Activated naive CD8-positive, alpha-beta T cell treated with anti-CD3 and anti-CD28 coated beads for 36 hours (primary cell): ENCODE results near the gene URM1. TPM values are rescaled to one million over a fixed set of nuclear protein-coding genes. Genes with fewer than 3 reads are reported as not detected.

Source experiments
- DNase-seq: peaks from one replicate; pipeline ENCODE4 v3.0.0; 2021
- H3K27ac Mint-ChIP-seq: one replicate; pipeline ENCODE4 v1.8.0; 2022; ENCODE audit warnings: mild to moderate bottlenecking, moderate library complexity, mixed read lengths
- H3K27me3 Mint-ChIP-seq: one replicate; pipeline ENCODE4 v1.8.0; 2022; ENCODE audit warnings: mild to moderate bottlenecking, mixed read lengths
- H3K36me3 Mint-ChIP-seq: one replicate; pipeline ENCODE4 v1.8.0; 2021; ENCODE audit warnings: mild to moderate bottlenecking, mixed read lengths
- H3K4me1 Mint-ChIP-seq: one replicate; pipeline ENCODE4 v1.8.0; 2021; ENCODE audit warnings: mixed read lengths
- H3K4me3 Mint-ChIP-seq: one replicate; pipeline ENCODE4 v1.8.0; 2022; ENCODE audit warnings: mild to moderate bottlenecking, moderate library complexity, mixed read lengths
- H3K9me3 Mint-ChIP-seq: one replicate; pipeline ENCODE4 v1.8.0; 2022; ENCODE audit warnings: mixed read lengths
- total RNA-seq, 2 experiments: library from RNA; stranded (reverse); gene quantifications; one replicate each; pipeline ENCODE4 v1.2.3, GENCODE V29; 2021

URM1 gene
- total RNA-seq, 2 experiments from 2014 or later = 81.7 to 85.6 TPM

DNA sequence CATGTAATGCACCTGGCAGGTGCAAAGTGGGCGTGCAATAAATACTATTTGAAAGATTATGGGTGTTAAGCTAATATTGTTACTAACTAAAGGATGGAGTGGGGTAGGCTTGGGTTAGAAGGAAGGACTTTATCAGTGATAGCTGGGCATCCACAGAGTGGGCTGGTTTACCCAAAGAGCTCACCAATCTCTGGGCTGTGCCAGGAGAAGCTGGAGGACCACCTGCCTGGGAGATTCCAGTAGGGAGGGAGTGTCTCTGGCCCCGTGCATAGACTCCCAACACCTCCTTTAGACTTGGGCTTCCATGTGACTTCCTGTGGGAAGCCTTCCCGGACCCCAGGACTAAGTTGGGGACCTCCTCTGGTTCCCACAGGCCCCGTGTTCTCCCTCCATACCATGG lies 5.6 kb upstream of the URM1 start:
- no peaks in the 10 kb centered on the region for H3K9me3 Mint-ChIP-seq
- no peak overlapping the region for H3K27ac Mint-ChIP-seq
- DNase-seq = no peak
- peaks cover 28% of the 10 kb centered on the region for H3K4me1 Mint-ChIP-seq
- no peaks in the 10 kb centered on the region for H3K36me3 Mint-ChIP-seq
- H3K4me3 Mint-ChIP-seq = no peak overlapping the region
- no peaks in the 10 kb centered on the region for H3K27me3 Mint-ChIP-seq

- H3K36me3 Mint-ChIP-seq = peaks cover 9% of the 10 kb centered on the region
- no peak for DNase-seq
- no peak overlapping the region for H3K4me3 Mint-ChIP-seq
- no peaks in the 10 kb centered on the region for H3K9me3 Mint-ChIP-seq
- no peak overlapping the region for H3K27ac Mint-ChIP-seq
- peaks cover 28% of the 10 kb centered on the region for H3K4me1 Mint-ChIP-seq
- H3K27me3 Mint-ChIP-seq = no peaks in the 10 kb centered on the region
These were observed 2.0 kb upstream of the URM1 start for GRCh38 chr9:128369024-128369706.

- no peak for DNase-seq
- peak overlapping the region; percentile 96 for H3K27ac Mint-ChIP-seq
- H3K36me3 Mint-ChIP-seq = peaks cover 9% of the 10 kb centered on the region
- H3K4me1 Mint-ChIP-seq = peaks cover 22% of the 10 kb centered on the region
- H3K4me3 Mint-ChIP-seq = peak overlapping the region; percentile 92
- no peaks in the 10 kb centered on the region for H3K9me3 Mint-ChIP-seq
- no peaks in the 10 kb centered on the region for H3K27me3 Mint-ChIP-seq
These were observed 815 bp upstream of the URM1 start for GRCh38 chr9:128370367-128370751.

DNA sequence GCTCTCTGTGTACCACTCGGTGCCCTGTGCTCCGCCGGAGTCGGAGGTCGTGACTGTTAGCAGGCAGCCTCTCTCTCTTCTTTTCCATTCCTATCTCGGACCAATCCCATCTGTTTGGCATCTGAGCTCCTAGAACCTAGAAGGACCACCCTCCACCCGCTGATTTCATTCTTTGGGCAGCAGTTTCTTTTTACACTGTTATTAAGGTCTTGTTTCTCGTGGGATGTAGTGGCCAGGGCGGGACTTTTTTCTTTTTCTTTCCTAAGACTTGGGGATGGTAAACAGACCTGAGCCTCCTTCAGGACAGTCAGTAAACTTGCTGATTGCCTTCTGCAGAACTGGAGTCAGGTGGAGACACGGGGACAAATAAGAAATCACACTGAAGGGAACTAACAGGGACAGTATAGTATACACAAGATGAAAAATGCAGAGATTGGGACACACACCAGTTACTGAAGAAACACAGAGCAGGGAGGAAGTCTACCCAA lies 500 bp downstream of the URM1 start:
- no peaks in the 10 kb centered on the region for H3K27me3 Mint-ChIP-seq
- H3K27ac Mint-ChIP-seq = peak overlapping the region; percentile 96
- H3K4me1 Mint-ChIP-seq = peaks cover 21% of the 10 kb centered on the region
- H3K9me3 Mint-ChIP-seq = no peaks in the 10 kb centered on the region
- H3K4me3 Mint-ChIP-seq = peak overlapping the region; percentile 92
- H3K36me3 Mint-ChIP-seq = peaks cover 9% of the 10 kb centered on the region
- no peak for DNase-seq

GRCh38 chr9:128372188-128372641 lies 1.0 kb downstream of the URM1 start:
- H3K36me3 Mint-ChIP-seq = peaks cover 9% of the 10 kb centered on the region
- H3K4me3 Mint-ChIP-seq = peak overlapping the region; percentile 92
- H3K4me1 Mint-ChIP-seq = peaks cover 21% of the 10 kb centered on the region
- peak overlapping the region; percentile 96 for H3K27ac Mint-ChIP-seq
- H3K9me3 Mint-ChIP-seq = no peaks in the 10 kb centered on the region
- no peaks in the 10 kb centered on the region for H3K27me3 Mint-ChIP-seq
- no peak for DNase-seq

DNA sequence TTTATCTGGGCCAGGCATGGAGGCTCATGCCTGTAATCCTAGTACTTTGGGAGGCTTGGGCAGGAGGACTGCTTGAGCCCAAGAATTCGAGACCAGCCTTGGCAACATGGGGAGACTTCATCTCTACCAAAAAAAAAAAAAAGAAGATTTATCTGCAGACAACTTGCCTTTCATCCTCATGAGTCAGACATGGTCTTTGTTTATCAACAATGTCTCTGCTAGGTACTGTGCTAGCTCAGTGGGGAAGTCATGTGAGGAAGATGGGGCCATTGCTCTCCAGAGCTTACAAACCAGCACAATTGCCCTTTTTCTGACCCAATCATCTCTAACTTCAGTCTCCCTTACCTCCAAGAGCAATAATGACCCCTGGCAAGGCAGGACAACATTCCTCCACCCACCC lies 1.6 kb downstream of the URM1 start:
- H3K4me1 Mint-ChIP-seq = peaks cover 21% of the 10 kb centered on the region
- no peaks in the 10 kb centered on the region for H3K9me3 Mint-ChIP-seq
- peaks cover 9% of the 10 kb centered on the region for H3K36me3 Mint-ChIP-seq
- H3K27ac Mint-ChIP-seq = peak overlapping the region; percentile 96
- DNase-seq = no peak
- H3K4me3 Mint-ChIP-seq = peak overlapping the region; percentile 92
- no peaks in the 10 kb centered on the region for H3K27me3 Mint-ChIP-seq

DNA sequence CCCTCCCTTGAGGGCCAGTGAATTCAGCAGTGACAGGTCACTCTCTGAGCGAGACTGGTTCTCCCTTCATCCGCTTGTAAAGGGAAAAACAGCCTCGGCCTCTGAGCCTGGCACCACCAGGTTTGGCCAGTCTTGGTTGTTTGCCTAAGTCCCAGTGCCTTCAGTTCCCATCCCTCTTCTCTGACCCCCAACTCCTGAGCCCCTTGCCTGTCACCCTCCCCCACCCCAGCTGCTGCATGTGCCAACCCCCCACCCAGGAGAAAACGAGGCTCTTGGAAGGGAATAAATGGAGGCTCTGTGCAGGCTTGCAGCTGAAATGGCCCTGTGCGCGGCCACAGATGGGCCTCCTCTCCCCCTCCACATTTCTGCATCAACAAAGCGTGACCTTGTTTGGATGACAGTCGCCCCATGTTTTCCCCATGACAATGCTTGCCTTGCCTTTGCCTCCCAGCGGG lies 3.1 kb downstream of the URM1 start:
- Mint-ChIP-seq H3K27ac (no peak overlapping the region), H3K4me3 (no peak overlapping the region), H3K9me3 (no peaks in the 10 kb centered on the region), H3K4me1 (peaks cover 21% of the 10 kb centered on the region), H3K27me3 (no peaks in the 10 kb centered on the region), H3K36me3 (peaks cover 13% of the 10 kb centered on the region)
- no peak for DNase-seq

DNA sequence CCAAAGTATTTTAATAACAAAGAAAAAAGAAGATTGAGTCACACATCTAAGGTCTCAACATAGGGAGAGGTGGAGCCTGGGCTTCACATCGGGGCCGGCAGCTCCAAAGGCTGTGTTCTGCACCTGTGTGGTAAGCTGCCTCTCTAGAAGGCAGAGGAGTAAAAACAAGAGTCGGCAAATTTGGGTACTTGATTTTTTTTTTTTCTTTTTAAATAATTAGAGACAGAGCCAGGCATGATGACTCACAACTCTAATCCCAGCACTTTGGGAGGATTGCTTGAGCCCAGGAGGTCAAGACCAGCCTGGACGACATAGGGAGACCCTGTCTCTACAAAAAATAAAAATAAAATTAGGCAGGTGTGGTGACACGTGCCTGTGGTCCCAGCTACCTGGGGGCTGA lies 4.7 kb downstream of the URM1 start:
- Mint-ChIP-seq H3K36me3 (peaks cover 13% of the 10 kb centered on the region), H3K9me3 (no peaks in the 10 kb centered on the region), H3K4me1 (peaks cover 15% of the 10 kb centered on the region), H3K4me3 (no peak overlapping the region), H3K27me3 (no peaks in the 10 kb centered on the region), H3K27ac (no peak overlapping the region)
- no peak for DNase-seq

- H3K9me3 Mint-ChIP-seq = no peaks in the 10 kb centered on the region
- DNase-seq = no peak
- H3K4me1 Mint-ChIP-seq = no peaks in the 10 kb centered on the region
- no peaks in the 10 kb centered on the region for H3K27me3 Mint-ChIP-seq
- no peak overlapping the region for H3K27ac Mint-ChIP-seq
- no peak overlapping the region for H3K4me3 Mint-ChIP-seq
- H3K36me3 Mint-ChIP-seq = peaks cover 4% of the 10 kb centered on the region
These were observed 11.1 kb downstream of the URM1 start for GRCh38 chr9:128382261-128382660.

DNA sequence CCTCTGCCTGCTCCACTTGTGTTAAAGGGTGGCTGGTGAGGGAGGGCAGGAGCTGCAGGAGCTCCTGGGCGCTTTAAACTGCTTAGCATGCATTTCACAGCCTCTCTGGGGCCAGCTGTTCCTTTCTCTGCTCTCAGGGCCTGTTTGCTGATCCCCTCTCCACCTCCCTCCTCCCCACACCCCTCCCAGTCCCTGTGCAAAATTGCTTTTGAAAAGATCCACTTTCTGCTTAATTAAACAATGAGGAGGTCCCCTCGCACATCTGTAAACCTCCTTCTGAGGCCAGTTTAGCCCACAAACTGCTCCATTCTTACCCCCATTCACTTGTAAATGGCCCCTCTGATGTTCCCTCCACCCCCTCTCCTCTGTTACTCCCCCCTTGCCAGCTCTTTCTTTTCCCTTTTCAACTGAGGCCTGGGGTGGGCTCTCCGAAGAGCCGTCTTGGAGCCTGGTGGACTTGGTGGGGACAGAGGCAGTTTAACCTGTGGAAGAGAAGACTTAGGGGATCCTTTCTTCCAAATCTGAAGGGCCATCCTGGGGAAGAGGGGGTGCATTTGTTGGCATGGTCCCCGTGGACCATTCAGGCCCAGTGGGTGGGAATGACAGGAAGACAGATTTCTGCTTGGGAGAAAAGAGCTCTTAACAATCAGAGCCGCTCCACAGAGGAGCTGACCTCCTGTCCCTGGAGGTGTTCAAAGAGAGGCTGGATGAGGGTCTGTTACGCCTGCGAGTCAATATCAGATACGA lies 12.0 kb downstream of the URM1 start:
- H3K9me3 Mint-ChIP-seq = no peaks in the 10 kb centered on the region
- no peak overlapping the region for H3K27ac Mint-ChIP-seq
- H3K36me3 Mint-ChIP-seq = peaks cover 7% of the 10 kb centered on the region
- no peaks in the 10 kb centered on the region for H3K27me3 Mint-ChIP-seq
- DNase-seq = no peak
- no peak overlapping the region for H3K4me3 Mint-ChIP-seq
- no peaks in the 10 kb centered on the region for H3K4me1 Mint-ChIP-seq

GRCh38 chr9:128383791-128384190 lies 12.6 kb downstream of the URM1 start:
- no peak for DNase-seq
- Mint-ChIP-seq H3K4me3 (no peak overlapping the region), H3K4me1 (no peaks in the 10 kb centered on the region), H3K27ac (no peak overlapping the region), H3K27me3 (no peaks in the 10 kb centered on the region), H3K9me3 (no peaks in the 10 kb centered on the region), H3K36me3 (peaks cover 5% of the 10 kb centered on the region)

- H3K27ac Mint-ChIP-seq = no peak overlapping the region
These were observed 13.8 kb downstream of the URM1 start for GRCh38 chr9:128384801-128385495.

DNA sequence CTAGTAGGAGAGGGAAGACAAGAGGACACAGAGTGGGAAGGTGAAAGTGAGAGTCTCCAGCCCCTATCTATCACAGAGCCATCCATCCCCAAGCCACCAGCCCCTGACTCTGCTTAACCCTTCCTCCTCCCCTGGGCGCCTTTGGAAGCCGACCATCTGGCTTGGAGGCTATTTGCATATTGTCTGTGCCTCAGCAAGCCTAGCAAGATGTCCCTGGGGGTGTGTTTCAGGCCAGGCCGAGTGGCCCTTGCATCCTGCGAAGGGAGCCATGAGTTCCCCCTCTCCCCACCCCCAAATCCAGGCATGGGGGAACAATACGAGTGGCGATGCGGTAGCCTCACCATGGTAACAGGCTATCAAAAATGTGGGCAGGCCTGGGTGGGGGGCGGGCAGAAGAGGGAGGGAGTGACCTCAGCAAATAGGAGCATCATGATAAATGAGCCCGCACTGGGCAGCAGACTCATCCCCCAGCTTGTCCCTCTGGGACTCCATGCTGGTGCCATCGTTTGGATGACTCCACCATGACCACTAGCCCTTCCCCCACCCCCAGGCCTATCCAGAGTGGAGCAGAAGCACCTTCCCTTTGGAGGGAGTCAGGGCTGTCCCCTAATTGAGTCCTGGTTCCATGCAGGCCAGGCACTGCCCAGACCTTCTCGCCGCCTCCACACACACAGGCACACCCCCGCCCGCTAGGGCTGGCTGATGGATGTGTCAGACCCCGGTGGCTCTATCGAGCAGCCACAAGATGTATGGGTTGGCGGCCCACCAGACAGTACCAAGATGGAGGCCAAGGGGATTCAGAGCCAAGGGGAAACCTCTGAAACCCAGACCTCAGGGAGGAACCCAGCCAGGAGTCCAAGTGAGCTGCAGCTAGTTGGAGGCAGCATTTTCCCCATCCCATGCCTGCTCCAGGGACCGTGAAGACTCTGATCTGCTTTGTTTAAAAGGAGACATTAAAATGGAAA lies 14.6 kb downstream of the URM1 start:
- Mint-ChIP-seq H3K27me3 (no peaks in the 10 kb centered on the region), H3K4me1 (no peaks in the 10 kb centered on the region), H3K4me3 (no peak overlapping the region), H3K27ac (no peak overlapping the region), H3K9me3 (no peaks in the 10 kb centered on the region), H3K36me3 (peaks cover 8% of the 10 kb centered on the region)
- DNase-seq = no peak

More at GRCh38 chr9:128384801-128385495, 13.8 kb downstream of the URM1 start:
- no peaks in the 10 kb centered on the region for H3K4me1 Mint-ChIP-seq
- DNase-seq = no peak
- no peaks in the 10 kb centered on the region for H3K9me3 Mint-ChIP-seq
- no peak overlapping the region for H3K4me3 Mint-ChIP-seq
- H3K36me3 Mint-ChIP-seq = peaks cover 8% of the 10 kb centered on the region
- H3K27me3 Mint-ChIP-seq = no peaks in the 10 kb centered on the region

- Mint-ChIP-seq H3K4me3 (no peak overlapping the region), H3K4me1 (no peaks in the 10 kb centered on the region), H3K9me3 (no peaks in the 10 kb centered on the region), H3K27me3 (no peaks in the 10 kb centered on the region), H3K36me3 (peaks cover 12% of the 10 kb centered on the region), H3K27ac (no peak overlapping the region)
- no peak for DNase-seq
These were observed 17.0 kb downstream of the URM1 start for GRCh38 chr9:128388150-128388549.
